ENCODE data around the gene GADD45G.

GADD45G gene

DNA sequence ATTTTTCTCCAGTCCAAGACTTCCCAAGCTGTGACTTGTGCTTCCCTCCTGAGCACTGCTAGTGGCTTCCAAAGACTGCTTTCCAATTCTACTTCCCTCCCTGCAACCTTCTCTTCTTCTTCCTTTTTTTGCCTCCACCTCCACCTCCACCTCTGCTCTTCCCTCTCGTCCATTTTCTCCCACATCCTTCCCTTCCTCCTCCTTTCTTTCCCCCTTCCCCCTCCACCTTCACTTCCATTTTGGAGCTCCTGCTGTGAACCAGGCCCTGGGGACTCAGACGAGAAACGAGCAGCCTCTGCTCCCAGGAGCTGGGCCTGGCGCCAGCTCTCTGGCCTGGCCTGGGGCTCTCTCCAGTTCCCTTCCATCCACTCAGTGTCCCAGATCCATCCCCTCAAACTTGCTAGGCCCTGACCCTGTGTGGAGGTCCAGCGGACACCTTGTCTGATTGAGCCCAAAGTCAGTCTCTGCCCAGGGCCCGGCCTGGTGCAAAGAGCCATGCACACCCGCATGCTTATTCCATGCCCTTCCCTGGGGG lies 5.6 kb downstream of the GADD45G start:
- DNase-seq, result no peak

- no peak for DNase-seq
Observed at GRCh38 chr9:89611425-89611824, 6.6 kb downstream of the GADD45G start.

GRCh38 chr9:89612566-89613278 lies 7.9 kb downstream of the GADD45G start:
- DNase-seq, result no peak

DNA sequence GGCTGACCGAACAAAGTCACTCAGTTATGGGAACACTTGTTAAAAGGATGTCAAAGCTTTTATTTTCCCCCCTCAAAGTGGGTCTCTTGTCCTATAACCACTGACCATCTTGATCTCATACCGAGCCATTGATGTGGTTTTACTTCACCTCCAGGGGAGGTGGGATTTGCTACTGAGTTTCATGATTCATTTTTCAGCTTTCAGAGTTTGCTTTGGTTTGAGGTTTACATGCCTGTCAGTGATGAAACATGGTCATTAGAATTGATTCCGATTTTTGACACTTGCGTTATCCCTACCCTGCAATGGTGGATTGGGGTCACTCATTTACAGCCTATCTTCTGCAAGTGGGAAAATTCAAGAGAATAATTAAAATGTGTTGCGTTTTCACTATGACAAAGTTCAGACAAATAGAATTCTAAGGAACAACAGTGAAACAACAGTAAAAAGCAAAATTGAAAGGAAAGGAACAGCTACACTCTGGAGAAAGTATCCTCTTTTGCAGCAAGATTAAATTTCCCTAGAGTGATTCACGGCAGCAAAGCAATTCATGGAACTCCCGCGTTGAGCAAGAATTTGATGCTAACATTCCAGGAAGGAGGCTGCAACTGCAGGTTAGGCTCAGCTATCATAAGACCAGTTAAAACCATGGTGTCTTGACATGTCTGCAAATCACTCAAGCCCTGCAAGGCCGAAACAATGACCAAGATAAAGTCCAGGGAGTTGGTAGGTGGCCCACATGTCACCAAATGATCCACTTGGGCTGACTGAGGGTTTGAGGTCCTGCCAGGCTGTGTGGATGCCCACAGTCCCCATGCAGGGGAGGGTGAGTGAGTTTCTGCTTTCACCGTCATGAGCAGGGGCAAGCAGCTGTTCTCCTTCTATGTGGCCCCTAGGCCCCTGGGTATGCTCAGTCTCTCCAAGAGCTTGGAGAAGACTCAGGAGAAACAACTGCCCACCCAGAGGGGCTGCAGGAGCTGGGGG lies 9.4 kb downstream of the GADD45G start:
- no peak for DNase-seq

- no peak for DNase-seq
Observed at GRCh38 chr9:89615661-89616060, 10.8 kb downstream of the GADD45G start.

- DNase-seq, result no peak
Observed at GRCh38 chr9:89616411-89616810, 11.6 kb downstream of the GADD45G start.

- DNase-seq, result no peak
Observed at GRCh38 chr9:89617978-89618377, 13.2 kb downstream of the GADD45G start.

DNA sequence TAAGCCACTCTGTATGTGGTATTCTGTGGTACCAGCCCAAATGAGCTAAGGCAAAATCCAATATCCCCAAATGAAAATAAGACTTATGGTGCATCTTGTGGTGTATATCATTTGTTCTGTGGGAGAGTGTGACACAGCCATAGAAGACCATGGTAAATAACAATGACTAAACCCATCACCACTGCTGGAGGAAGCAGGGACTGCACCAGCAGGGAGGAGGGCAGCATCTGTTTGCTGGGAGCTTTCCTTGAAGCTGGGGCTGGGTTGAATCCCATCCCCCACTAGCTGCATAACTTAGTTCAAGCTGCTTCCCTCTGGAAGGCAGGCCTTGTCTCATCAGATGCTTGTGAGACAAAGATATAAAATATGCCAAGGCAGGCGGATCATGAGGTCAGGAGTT lies 14.2 kb downstream of the GADD45G start:
- DNase-seq, result no peak

GRCh38 chr9:89619424-89620138 lies 14.8 kb downstream of the GADD45G start:
- DNase-seq, result no peak

DNA sequence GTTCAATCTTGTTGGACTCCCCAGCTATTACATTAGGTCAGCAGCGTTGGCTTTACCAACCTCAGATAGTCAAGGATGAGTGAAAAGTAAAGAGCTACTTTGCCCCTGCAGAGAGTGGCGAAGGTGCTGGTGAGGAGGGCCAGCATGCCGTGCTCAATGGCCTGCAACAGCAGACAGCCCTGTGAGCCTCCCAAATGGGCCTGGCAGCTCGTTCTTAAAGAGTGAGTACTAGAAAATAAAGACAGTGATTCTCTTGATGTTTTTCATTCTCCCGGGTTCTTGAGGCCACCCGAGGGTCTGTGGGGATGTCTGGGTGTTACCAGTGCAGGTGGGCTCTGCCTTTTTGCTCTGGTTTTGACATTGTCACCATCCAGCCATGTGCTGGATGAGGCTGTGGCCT lies 16.2 kb downstream of the GADD45G start:
- DNase-seq, result no peak

DNA sequence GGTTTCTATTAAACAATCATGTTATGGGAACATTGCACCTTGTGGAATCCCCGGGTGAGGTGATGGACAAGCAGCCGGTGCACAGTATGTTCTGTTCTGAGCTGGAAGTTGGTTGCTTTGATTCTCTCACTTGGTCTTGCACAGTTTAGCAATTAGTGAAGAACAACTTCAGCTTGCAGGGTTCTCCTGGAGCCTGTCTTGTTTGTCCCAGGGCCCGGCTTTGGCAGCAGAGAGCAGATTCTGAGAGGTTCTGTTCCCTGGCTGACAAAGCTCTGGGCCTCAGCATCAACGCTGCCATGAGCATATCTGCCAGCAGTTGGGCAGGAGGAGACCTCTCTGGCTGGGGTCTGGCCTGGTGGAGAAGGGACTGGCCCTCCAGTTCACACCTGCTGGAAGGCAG lies 16.9 kb downstream of the GADD45G start:
- DNase-seq, result no peak

DNA sequence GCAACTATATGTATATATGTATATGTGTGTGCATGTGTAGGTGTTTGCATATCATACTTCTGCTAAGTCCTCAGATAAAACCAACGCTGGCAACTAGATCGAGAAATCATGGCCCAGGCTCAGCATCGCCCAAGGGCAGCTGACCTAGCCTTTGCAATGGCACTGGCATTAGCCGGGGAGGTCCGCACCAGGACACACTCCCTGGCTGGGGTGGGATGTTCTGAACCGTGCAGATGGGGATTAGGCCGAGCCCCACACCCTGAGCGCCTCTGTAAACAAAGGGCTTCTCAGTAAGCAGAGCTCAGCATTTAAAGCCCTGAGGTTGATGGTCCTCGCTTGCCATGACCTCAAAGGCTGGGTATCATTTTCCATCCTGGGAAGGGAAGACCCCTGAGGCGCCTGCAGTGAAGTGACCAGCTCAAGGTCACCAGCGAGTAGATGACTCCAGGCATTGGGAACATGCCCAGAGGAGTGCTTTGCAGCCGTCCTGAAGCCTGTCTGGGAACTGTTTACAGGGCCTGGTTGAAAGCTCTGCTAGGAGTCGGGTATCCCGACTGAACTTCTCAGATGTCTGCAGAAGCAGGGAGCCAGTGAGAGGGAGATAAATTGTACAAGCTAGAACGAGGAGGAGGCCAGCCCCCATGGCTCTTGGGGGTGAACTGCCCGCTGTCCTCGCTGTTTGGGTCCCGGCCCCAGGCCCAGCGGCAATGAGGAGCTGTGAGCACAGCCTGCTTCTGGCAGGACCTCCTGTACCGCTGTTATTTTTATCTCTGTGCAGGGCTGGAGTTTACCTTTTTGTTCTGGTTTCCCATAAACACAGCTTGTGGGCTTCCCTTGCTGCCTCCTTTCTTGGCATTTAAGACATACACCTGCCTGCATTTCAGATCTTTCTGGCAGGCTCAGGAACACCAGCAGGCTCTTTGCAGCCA lies 18.4 kb downstream of the GADD45G start:
- no peak for DNase-seq

DNA sequence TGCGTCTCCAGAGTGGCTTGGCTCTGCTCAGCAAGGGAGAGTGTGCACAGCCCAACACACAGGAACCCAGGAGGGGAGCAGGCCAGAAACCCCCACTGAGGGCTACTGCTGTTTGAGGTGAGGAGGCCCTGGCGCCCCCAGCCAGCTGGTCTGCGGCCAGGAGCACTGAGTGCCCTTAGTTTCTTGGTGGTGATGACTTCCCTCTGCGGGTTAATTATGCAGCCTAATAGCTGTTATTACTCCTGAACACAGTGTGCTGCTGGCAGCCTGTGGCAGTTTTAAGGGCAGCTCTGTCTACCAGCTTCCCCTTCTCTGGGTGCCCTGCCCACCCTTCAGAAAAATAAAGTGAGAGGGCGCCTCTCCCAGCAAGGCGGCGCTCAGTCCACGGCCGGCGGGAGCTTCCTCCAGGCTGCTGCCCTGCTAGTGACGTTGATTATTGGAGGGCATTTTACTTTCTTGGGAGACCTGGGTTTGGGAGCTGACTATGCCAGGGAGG lies 19.2 kb downstream of the GADD45G start:
- no peak for DNase-seq

DNA sequence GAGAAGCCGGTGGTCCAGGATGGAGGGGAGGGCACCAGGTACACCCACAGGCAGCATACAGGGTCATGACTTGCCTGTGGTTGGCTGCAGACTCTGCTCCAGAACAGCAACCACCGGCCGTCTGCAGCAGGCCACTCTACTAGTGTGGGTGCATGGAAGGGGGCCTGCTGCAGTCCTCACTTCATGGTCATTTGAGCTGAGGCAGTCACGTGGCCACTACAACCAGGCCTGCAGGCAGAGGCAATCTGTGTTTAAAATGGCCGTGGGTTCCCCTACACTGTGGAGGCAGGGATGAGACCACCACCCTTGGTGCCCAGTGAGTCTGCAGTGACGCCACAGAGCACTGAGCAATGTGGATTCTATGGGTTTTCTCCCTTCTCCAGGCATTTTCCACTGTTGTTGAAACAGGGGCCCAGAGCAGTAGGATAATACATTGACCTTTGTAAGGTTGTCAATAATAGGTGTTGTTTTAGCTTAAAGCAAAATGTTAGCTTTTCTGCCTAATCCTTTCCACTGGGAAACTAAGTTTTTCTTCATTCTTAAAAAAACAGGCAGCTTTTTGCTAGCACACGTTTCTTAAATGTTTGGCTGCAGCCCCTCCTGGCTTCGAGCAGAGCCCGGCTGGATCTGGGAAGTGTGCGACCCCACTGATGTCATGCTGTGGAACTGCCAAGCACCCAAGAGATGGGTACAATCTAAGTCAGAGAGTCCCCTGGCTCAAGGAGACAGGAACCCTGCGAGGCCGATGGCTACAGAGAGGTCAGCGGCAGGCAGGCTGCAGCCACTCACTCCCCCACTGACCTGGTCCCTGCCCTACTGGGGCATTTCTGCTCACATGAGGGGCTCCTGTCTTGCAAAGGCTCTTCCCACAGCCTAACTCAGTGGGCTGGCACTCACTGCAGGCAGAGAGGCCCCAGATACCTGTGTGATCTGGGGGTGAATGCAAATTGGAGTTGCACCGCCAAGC lies 21.2 kb downstream of the GADD45G start:
- DNase-seq, result no peak

GRCh38 chr9:89626741-89627265 lies 22.0 kb downstream of the GADD45G start:
- DNase-seq, result no peak

- no peak for DNase-seq
Observed at GRCh38 chr9:89628601-89629000, 23.8 kb downstream of the GADD45G start.

DNA sequence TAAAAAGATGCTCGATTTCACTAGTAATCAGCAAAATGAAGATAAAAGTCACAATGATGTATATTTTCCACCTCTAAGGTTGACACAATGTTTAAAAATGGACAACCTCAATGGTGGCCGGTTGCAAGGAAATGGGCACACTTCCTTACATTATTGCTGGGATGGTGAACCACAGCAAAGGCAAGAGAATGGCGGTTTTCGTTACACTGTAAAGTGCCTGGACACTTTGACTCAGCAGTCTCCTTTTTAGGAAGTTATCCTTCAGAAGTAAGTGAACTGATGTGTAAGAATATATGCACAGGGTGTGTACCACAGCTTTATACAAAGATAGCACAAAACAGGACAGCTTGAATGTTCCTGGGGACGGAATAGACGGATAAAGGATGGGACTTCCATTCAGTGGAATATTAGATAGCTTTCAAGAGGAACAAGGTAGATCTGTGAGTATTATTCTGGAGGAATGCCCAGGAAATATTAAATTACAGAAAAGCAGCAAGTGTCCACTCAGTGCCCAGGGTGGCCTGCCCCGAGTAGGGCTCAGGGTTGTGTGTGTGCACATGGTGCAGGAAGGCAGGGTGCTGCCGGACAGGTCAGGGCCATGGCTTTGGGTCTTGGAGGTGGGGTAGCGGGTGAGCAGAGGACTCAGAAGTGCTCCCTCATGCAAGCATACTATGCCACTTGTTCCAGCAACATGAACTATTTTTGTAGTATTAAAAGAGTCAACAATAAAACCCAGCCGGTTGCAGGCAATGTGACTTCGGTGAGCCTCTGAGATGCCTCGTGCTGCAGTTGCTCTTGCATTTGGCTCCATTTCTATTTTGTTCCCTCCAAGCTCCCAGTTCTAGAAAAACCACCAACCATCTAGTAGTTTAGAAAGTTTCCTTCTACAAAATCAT lies 24.5 kb downstream of the GADD45G start:
- DNase-seq, result no peak

GRCh38 chr9:89630508-89630907 lies 25.7 kb downstream of the GADD45G start:
- no peak for DNase-seq

DNA sequence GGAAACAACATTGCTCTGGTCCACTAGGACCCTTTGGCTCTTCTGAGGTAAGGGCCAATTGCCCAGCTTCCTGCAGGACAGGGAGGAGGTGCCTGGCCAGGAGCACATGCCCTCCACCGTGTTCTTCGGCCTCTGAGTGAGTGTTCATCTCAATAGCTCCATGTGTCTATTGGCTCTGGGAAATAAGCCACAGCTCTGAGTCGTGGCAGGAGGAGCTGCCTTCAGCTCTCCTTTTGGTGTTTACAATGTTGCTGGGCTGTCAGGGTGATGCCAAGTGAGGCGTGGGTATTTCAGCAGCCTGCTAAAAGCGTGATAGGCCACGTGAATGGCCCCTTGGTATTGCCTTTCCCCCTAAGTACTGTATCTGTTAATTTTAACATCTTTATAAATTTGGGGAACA lies 26.6 kb downstream of the GADD45G start:
- no peak for DNase-seq

All from activated CD4-positive, alpha-beta T cell treated with anti-CD3 and anti-CD28 coated beads for 4 hours (primary cell).